ENCODE results near the gene NEU2.

The NEU2 gene

GRCh38 chr2:233060980-233061590 is 28.6 kb downstream of the NEU2 start:
- CTCF ChIA-PET, result no interaction called here
- TF ChIP-seq NFRKB (IDR thresholded peaks at IDR 0.05), result no peak
- no peak for TF ChIP-seq PKNOX1 (IDR thresholded peaks at IDR 0.05)
- TF ChIP-seq LEF1 (IDR thresholded peaks at IDR 0.05; ENCODE audit: borderline replicate concordance), result no peak
- no peak for TF ChIP-seq FOXK2 (IDR thresholded peaks at IDR 0.05)
- TF ChIP-seq ARNT (IDR thresholded peaks at IDR 0.05), result no peak
- no peak for TF ChIP-seq ZNF384 (IDR thresholded peaks at IDR 0.05)
- TF ChIP-seq TARDBP (IDR thresholded peaks at IDR 0.05), result no peak
- TF ChIP-seq ELF4 (IDR thresholded peaks at IDR 0.05), result no peak
- no peak for TF ChIP-seq CTBP1 (IDR thresholded peaks at IDR 0.05; ENCODE audit: borderline replicate concordance)
- TF ChIP-seq L3MBTL2 (conservative IDR thresholded peaks at IDR 0.05), result no peak
- no peak for TF ChIP-seq FOXM1 (IDR thresholded peaks at IDR 0.05; ENCODE audit: borderline replicate concordance)
- no peak for TF ChIP-seq SUZ12 (IDR thresholded peaks at IDR 0.05)
- TF ChIP-seq SP1 (IDR thresholded peaks at IDR 0.05), result no peak
- DNase-seq (ENCODE audit: extremely low spot score), result no peak
- POLR2A ChIA-PET, result no interaction called here

- POLR2A ChIA-PET, result interaction anchor here (0.6 kb wide), 1 partner anchor 17 kb away, joined by 3 read pairs; no protein-coding TSS in a partner anchor
Observed at GRCh38 chr2:233061591-233062450, 29.3 kb downstream of the NEU2 start.

DNA sequence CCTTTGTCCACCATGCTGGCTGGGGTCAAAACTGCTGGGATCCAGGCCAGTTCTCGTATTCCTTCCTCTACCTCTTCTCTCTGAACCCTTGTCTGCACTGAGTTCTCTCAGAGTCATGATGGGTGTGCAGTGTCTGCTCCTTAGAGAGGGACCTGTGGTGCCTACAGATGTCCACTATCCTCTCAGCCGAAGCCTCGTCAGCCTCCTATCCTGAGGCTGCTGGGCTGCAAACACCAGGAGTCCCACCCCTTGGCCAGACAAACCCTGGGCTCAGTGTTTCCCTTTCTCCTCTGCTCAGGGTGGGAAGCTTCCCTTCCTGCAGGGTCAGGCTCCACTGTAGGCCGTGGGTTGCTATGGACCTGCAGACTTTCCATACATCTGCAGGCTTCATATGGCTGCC is 30.0 kb downstream of the NEU2 start:
- TF ChIP-seq FOXA1 (IDR thresholded peaks at IDR 0.05), result no peak
- no peak for TF ChIP-seq HDGF (IDR thresholded peaks at IDR 0.05; ENCODE audit: borderline replicate concordance)
- no peak for TF ChIP-seq ZNF384 (IDR thresholded peaks at IDR 0.05)
- no peak for TF ChIP-seq CTBP1 (IDR thresholded peaks at IDR 0.05; ENCODE audit: borderline replicate concordance)
- no peak for TF ChIP-seq FOXK2 (IDR thresholded peaks at IDR 0.05)
- TF ChIP-seq BHLHE40 (IDR thresholded peaks at IDR 0.05; ENCODE audit: borderline replicate concordance), result no peak
- no peak for TF ChIP-seq SUZ12 (IDR thresholded peaks at IDR 0.05)
- TF ChIP-seq ARNT (IDR thresholded peaks at IDR 0.05), result no peak
- no peak for TF ChIP-seq SP1 (IDR thresholded peaks at IDR 0.05)
- TF ChIP-seq TARDBP (IDR thresholded peaks at IDR 0.05), result no peak
- no peak for TF ChIP-seq FOXM1 (IDR thresholded peaks at IDR 0.05; ENCODE audit: borderline replicate concordance)
- no peak for TF ChIP-seq PKNOX1 (IDR thresholded peaks at IDR 0.05)
- DNase-seq (ENCODE audit: extremely low spot score), result no peak
- CTCF ChIA-PET, result interaction anchor here (0.6 kb wide), 1 partner anchor 928 kb away, joined by 3 read pairs; no protein-coding TSS in a partner anchor
- POLR2A ChIA-PET, result interaction anchor here (0.6 kb wide), 1 partner anchor 18 kb away, joined by 3 read pairs; no protein-coding TSS in a partner anchor

More at GRCh38 chr2:233061591-233062450, 29.3 kb downstream of the NEU2 start:
- DNase-seq (ENCODE audit: extremely low spot score), result no peak
- CTCF ChIA-PET, result interaction anchor here (0.6 kb wide), 1 partner anchor 928 kb away, joined by 3 read pairs; no protein-coding TSS in a partner anchor
- no peak for TF ChIP-seq L3MBTL2 (conservative IDR thresholded peaks at IDR 0.05)
- no peak for TF ChIP-seq TARDBP (IDR thresholded peaks at IDR 0.05)
- TF ChIP-seq NFRKB (IDR thresholded peaks at IDR 0.05), result no peak
- no peak for TF ChIP-seq ZNF384 (IDR thresholded peaks at IDR 0.05)
- TF ChIP-seq SUZ12 (IDR thresholded peaks at IDR 0.05), result no peak
- TF ChIP-seq FOXA1 (IDR thresholded peaks at IDR 0.05), result no peak
- TF ChIP-seq LEF1 (IDR thresholded peaks at IDR 0.05; ENCODE audit: borderline replicate concordance), result no peak
- no peak for TF ChIP-seq FOXK2 (IDR thresholded peaks at IDR 0.05)
- TF ChIP-seq ARNT (IDR thresholded peaks at IDR 0.05), result no peak
- no peak for TF ChIP-seq BHLHE40 (IDR thresholded peaks at IDR 0.05; ENCODE audit: borderline replicate concordance)
- TF ChIP-seq SP1 (IDR thresholded peaks at IDR 0.05), result no peak
- TF ChIP-seq FOXM1 (IDR thresholded peaks at IDR 0.05; ENCODE audit: borderline replicate concordance), result no peak
- TF ChIP-seq CTBP1 (IDR thresholded peaks at IDR 0.05; ENCODE audit: borderline replicate concordance), result no peak
- TF ChIP-seq ELF4 (IDR thresholded peaks at IDR 0.05), result no peak

DNA sequence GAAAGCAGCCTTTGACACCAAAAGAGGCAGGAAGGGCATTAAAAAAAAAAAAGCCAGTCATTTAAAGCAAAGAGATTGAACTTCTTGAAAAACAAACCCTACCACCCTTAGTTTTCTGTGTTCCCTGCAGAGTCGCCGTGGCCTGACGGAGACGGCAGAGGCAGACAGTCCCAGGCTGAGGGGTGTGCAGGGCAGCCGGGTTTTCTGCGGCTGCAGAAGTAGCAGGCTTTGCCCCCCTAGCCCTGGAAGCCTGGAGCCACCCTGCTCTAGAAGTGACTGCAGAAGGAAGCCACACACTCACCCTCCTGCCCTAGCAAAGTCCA is 30.4 kb downstream of the NEU2 start:
- CTCF ChIA-PET, result no interaction called here
- DNase-seq (ENCODE audit: extremely low spot score), result no peak
- TF ChIP-seq L3MBTL2 (conservative IDR thresholded peaks at IDR 0.05) (no peak), BHLHE40 (IDR thresholded peaks at IDR 0.05; ENCODE audit: borderline replicate concordance) (no peak), ELF4 (IDR thresholded peaks at IDR 0.05) (no peak), SP1 (IDR thresholded peaks at IDR 0.05) (no peak), HDGF (IDR thresholded peaks at IDR 0.05; ENCODE audit: borderline replicate concordance) (no peak), PKNOX1 (IDR thresholded peaks at IDR 0.05) (no peak), ZNF384 (IDR thresholded peaks at IDR 0.05) (no peak), FOXM1 (IDR thresholded peaks at IDR 0.05; ENCODE audit: borderline replicate concordance) (no peak), LEF1 (IDR thresholded peaks at IDR 0.05; ENCODE audit: borderline replicate concordance) (no peak), NFRKB (IDR thresholded peaks at IDR 0.05) (no peak), SUZ12 (IDR thresholded peaks at IDR 0.05) (no peak), CTBP1 (IDR thresholded peaks at IDR 0.05; ENCODE audit: borderline replicate concordance) (no peak), FOXK2 (IDR thresholded peaks at IDR 0.05) (no peak), TARDBP (IDR thresholded peaks at IDR 0.05) (no peak), FOXA1 (IDR thresholded peaks at IDR 0.05) (no peak), ARNT (IDR thresholded peaks at IDR 0.05) (no peak)
- POLR2A ChIA-PET, result no interaction called here

DNA sequence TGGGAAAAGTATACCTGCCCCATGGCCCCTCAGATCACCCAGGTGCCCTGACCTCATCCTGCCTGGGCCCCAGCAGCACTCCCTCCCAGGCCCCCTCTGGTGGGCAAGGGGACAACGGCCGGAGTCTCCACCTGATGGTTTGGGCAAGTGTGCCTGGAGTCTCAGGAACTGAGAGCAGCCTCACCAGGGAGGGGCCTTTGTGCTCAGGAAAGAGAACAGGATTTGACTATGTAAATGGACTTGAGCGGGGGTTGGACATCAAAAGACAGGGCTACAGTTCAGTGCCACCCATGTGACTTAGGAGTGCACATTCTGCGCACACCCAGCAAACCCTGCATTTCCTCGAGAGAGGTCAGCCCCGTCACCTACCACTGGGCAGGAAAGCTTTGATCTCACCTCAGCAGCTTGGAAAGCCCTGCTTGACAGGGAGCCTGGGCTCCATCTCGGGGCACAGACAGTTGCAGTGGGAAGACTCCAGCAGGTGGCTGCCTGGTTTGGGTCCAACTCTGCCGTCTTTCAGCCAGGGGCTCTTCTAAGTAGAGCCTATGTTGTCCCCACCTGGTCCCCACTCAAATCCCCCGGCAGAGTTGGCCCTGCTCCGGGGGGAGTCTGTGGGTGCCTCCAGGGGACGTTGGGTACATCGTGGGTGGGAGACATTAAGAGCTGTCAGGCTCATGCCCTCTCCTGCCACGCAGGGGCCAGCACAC is 30.9 kb downstream of the NEU2 start:
- TF ChIP-seq ARNT (IDR thresholded peaks at IDR 0.05), result no peak
- TF ChIP-seq LEF1 (IDR thresholded peaks at IDR 0.05; ENCODE audit: borderline replicate concordance), result no peak
- TF ChIP-seq NFRKB (IDR thresholded peaks at IDR 0.05), result no peak
- no peak for TF ChIP-seq SUZ12 (IDR thresholded peaks at IDR 0.05)
- no peak for TF ChIP-seq ELF4 (IDR thresholded peaks at IDR 0.05)
- TF ChIP-seq PKNOX1 (IDR thresholded peaks at IDR 0.05), result no peak
- TF ChIP-seq BHLHE40 (IDR thresholded peaks at IDR 0.05; ENCODE audit: borderline replicate concordance), result no peak
- TF ChIP-seq HDGF (IDR thresholded peaks at IDR 0.05; ENCODE audit: borderline replicate concordance), result no peak
- no peak for TF ChIP-seq FOXM1 (IDR thresholded peaks at IDR 0.05; ENCODE audit: borderline replicate concordance)
- no peak for TF ChIP-seq TARDBP (IDR thresholded peaks at IDR 0.05)
- no peak for TF ChIP-seq L3MBTL2 (conservative IDR thresholded peaks at IDR 0.05)
- no peak for TF ChIP-seq FOXK2 (IDR thresholded peaks at IDR 0.05)
- no peak for TF ChIP-seq SP1 (IDR thresholded peaks at IDR 0.05)
- no peak for TF ChIP-seq CTBP1 (IDR thresholded peaks at IDR 0.05; ENCODE audit: borderline replicate concordance)
- TF ChIP-seq ZNF384 (IDR thresholded peaks at IDR 0.05), result no peak
- no peak for TF ChIP-seq FOXA1 (IDR thresholded peaks at IDR 0.05)
- no peak for DNase-seq (ENCODE audit: extremely low spot score)
- POLR2A ChIA-PET, result no interaction called here
- CTCF ChIA-PET, result interaction anchor here (0.6 kb wide), 1 partner anchor 1094 kb away, joined by 3 read pairs; no protein-coding TSS in a partner anchor

Measured in HEK293T (cell line).